ENCODE data around the gene GPR142. TPM values are rescaled to one million over a fixed set of nuclear protein-coding genes. Genes with fewer than 3 reads are reported as not detected.

Gene GPR142, protein sequence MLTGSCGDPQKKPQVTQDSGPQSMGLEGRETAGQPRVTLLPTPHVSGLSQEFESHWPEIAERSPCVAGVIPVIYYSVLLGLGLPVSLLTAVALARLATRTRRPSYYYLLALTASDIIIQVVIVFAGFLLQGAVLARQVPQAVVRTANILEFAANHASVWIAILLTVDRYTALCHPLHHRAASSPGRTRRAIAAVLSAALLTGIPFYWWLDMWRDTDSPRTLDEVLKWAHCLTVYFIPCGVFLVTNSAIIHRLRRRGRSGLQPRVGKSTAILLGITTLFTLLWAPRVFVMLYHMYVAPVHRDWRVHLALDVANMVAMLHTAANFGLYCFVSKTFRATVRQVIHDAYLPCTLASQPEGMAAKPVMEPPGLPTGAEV
- under 1 TPM in 1 of 2 donors, not detected in 1; 0.08 TPM for total RNA-seq
- under 1 TPM in 1 of 2 donors, not detected in 1; 0.05 TPM for polyA plus RNA-seq

DNA sequence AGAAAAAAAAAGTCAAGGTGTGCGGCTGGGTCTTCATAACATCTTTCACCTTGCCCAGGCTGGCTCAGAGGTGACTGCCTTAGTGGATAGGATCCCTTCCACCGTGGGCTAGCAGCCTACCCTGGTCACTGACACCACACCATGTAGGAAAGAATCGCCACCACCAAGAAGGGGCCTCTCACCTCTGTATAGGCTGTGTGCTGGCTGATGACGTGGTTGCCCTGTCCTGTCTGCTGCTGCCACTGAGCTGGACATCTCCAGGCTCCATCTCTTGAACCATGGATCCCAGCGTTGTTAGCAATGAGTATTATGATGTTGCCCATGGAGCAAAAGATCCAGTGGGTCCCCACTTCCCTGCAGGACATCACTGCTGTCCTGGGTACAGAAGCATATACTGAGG is at the start of gene GPR142:
Gene GPR142 (plus strand): TSS at position 301 of the 400 bp plus-strand sequence. CDS start 2,035 bp downstream, outside the sequence.
- 84% methylated on average over 5 of the region's 5 CpGs for WGBS
- H3K27me3 ChIP-seq (ENCODE audit: control insufficient read depth in 4 of 4, insufficient read depth in 4 of 4, low read length in 3 of 4): no peaks in the 10 kb centered on the region
- TF ChIP-seq FOXA2 (IDR thresholded peaks at IDR 0.05): no peak
- no peak for TF ChIP-seq GABPA (IDR thresholded peaks at IDR 0.05 in 1 of 2, conservative IDR thresholded peaks at IDR 0.05 in 1 of 2)
- TF ChIP-seq JUND (IDR thresholded peaks at IDR 0.05): no peak
- no peaks in the 10 kb centered on the region for H3K9me3 ChIP-seq (ENCODE audit: control insufficient read depth in 4 of 4, low read length in 3 of 4)
- H3K4me1 ChIP-seq (ENCODE audit: control insufficient read depth in 4 of 4, insufficient read depth in 4 of 4, low read length in 3 of 4): peaks cover 0 to 8% (median 4%) of the 10 kb centered on the region in 4 donors
- H3K9ac ChIP-seq (ENCODE audit: low read depth in 1 of 2, low read length in 2 of 2): no peak within 1 kb of the TSS
- DNase-seq (ENCODE audit: low spot score): no peak
- no peaks in the 10 kb centered on the region for H3K36me3 ChIP-seq (ENCODE audit: control insufficient read depth in 4 of 4, insufficient read depth in 3 of 4, low read depth in 1 of 4, low read length in 3 of 4)
- no peak within 1 kb of the TSS for H3K27ac ChIP-seq (ENCODE audit: low read depth in 1 of 2, low read length in 2 of 2)
- no peak within 1 kb of the TSS for H3K4me3 ChIP-seq (ENCODE audit: low read depth in 1 of 3, low read length in 3 of 3)

DNA sequence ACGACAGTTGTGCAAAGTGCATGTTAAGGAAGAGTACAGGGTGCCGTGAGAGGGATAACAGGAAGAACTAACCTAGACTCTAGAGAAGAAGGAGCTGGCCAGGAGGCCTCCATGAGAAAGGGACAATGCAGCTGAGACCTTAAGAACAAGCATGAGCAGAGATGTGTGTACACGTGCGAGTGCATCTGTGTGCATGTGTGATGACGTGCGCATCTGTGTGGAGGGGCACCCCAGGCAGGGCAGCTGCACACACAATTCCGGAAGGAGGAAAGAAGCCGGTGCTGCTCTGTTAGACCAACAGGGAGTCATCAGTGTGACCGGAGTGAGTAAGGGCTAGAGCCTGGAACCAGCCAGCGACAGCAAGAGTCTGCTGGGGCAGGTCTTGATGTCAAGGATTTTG is 48.9 kb upstream of the GPR142 start:
- Histone ChIP-seq H3K4me1 (ENCODE audit: control insufficient read depth in 4 of 4, insufficient read depth in 4 of 4, low read length in 3 of 4) (no peaks in the 10 kb centered on the region), H3K9me3 (ENCODE audit: control insufficient read depth in 4 of 4, low read length in 3 of 4) (no peaks in the 10 kb centered on the region), H3K36me3 (ENCODE audit: control insufficient read depth in 4 of 4, insufficient read depth in 3 of 4, low read depth in 1 of 4, low read length in 3 of 4) (no peaks in the 10 kb centered on the region), H3K9ac (ENCODE audit: low read depth in 1 of 2, low read length in 2 of 2) (no peak overlapping the region), H3K4me3 (ENCODE audit: low read depth in 1 of 3, low read length in 3 of 3) (no peak overlapping the region), H3K27me3 (ENCODE audit: control insufficient read depth in 4 of 4, insufficient read depth in 4 of 4, low read length in 3 of 4) (peaks cover 0 to 3% (median 0%) of the 10 kb centered on the region in 4 donors), H3K27ac (ENCODE audit: low read depth in 1 of 2, low read length in 2 of 2) (no peak overlapping the region)
- 84% methylated on average over 10 of the region's 10 CpGs for WGBS
- TF ChIP-seq HNF4G (IDR thresholded peaks at IDR 0.05): no peak
- TF ChIP-seq, protein P1, sequence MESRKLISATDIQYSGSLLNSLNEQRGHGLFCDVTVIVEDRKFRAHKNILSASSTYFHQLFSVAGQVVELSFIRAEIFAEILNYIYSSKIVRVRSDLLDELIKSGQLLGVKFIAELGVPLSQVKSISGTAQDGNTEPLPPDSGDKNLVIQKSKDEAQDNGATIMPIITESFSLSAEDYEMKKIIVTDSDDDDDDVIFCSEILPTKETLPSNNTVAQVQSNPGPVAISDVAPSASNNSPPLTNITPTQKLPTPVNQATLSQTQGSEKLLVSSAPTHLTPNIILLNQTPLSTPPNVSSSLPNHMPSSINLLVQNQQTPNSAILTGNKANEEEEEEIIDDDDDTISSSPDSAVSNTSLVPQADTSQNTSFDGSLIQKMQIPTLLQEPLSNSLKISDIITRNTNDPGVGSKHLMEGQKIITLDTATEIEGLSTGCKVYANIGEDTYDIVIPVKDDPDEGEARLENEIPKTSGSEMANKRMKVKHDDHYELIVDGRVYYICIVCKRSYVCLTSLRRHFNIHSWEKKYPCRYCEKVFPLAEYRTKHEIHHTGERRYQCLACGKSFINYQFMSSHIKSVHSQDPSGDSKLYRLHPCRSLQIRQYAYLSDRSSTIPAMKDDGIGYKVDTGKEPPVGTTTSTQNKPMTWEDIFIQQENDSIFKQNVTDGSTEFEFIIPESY (IDR thresholded peaks at IDR 0.05): no peak
- no peak for TF ChIP-seq NR2F2 (IDR thresholded peaks at IDR 0.05)
- TF ChIP-seq FOXA2 (IDR thresholded peaks at IDR 0.05): no peak
- TF ChIP-seq TAF1 (conservative IDR thresholded peaks at IDR 0.05): no peak
- TF ChIP-seq FOXA1 (IDR thresholded peaks at IDR 0.05): no peak
- TF ChIP-seq, protein P2, sequence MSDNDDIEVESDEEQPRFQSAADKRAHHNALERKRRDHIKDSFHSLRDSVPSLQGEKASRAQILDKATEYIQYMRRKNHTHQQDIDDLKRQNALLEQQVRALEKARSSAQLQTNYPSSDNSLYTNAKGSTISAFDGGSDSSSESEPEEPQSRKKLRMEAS (IDR thresholded peaks at IDR 0.05): no peak
- TF ChIP-seq, protein P3, sequence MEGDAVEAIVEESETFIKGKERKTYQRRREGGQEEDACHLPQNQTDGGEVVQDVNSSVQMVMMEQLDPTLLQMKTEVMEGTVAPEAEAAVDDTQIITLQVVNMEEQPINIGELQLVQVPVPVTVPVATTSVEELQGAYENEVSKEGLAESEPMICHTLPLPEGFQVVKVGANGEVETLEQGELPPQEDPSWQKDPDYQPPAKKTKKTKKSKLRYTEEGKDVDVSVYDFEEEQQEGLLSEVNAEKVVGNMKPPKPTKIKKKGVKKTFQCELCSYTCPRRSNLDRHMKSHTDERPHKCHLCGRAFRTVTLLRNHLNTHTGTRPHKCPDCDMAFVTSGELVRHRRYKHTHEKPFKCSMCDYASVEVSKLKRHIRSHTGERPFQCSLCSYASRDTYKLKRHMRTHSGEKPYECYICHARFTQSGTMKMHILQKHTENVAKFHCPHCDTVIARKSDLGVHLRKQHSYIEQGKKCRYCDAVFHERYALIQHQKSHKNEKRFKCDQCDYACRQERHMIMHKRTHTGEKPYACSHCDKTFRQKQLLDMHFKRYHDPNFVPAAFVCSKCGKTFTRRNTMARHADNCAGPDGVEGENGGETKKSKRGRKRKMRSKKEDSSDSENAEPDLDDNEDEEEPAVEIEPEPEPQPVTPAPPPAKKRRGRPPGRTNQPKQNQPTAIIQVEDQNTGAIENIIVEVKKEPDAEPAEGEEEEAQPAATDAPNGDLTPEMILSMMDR (IDR thresholded peaks at IDR 0.05; ENCODE audit: low read depth, low read length, missing input control): no peak
- no peak for TF ChIP-seq GABPA (IDR thresholded peaks at IDR 0.05 in 1 of 2, conservative IDR thresholded peaks at IDR 0.05 in 1 of 2)
- no peak for TF ChIP-seq EGR1 (IDR thresholded peaks at IDR 0.05; ENCODE audit: low read depth in 2 of 2)
- TF ChIP-seq RAD21 (IDR thresholded peaks at IDR 0.05): no peak
- TF ChIP-seq, protein P4, sequence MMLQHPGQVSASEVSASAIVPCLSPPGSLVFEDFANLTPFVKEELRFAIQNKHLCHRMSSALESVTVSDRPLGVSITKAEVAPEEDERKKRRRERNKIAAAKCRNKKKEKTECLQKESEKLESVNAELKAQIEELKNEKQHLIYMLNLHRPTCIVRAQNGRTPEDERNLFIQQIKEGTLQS (IDR thresholded peaks at IDR 0.05): no peak
- no peak for TF ChIP-seq JUND (IDR thresholded peaks at IDR 0.05)
- TF ChIP-seq SP1 (IDR thresholded peaks at IDR 0.05): no peak
- no peak for DNase-seq (ENCODE audit: low spot score)

Measured in liver (tissue), 9 donors.